T-helper 17 cell (primary cell): ENCODE measurements around the gene MAGEB3. TPM values are rescaled to one million over a fixed set of nuclear protein-coding genes. Genes with fewer than 3 reads are reported as not detected.

Source experiments
- total RNA-seq, 4 donors: library from RNA in 2 of 4; stranded (reverse) in 2 of 4; gene quantifications; one replicate each; pipeline ENCODE4 v1.2.3 and lab custom pipeline; 2022 to 2026

The MAGEB3 gene
- total RNA-seq, 2 donors from 2014 or later: not detected

Other genes with a start within 250 kb of the MAGEB3 start
- not detected for gene MAGEB2, start 15.1 kb upstream of the MAGEB3 start, total RNA-seq
- gene MAGEB4, start 11.3 kb downstream of the MAGEB3 start, total RNA-seq: not detected
- not detected for gene MAGEB1, start 16.5 kb downstream of the MAGEB3 start, total RNA-seq
- not detected for gene NR0B1, start 78.7 kb downstream of the MAGEB3 start, total RNA-seq